A673 (cell line): ENCODE data around the gene PHF20. TPM values are rescaled to one million over a fixed set of nuclear protein-coding genes. Genes with fewer than 3 reads are reported as not detected.

ENCODE experiments used
- BruUV-seq: library from RNA; stranded (reverse); fragments of 400-500 nt; replicated peaks from 2 replicates; lab custom pipeline; 2021; lab: Mats Ljungman, UMichigan
- CTCF ChIA-PET: fragments of 300-600 bp; sonication (Branson Sonifier 250); formaldehyde crosslinking; loops from one replicate; lab custom pipeline; 2022; ENCODE audit warnings: antibody characterized with exemption; lab: Charles Lee
- POLR2A ChIA-PET: fragments of 300-600 bp; sonication (Branson Sonifier 250); formaldehyde crosslinking; loops from one replicate; lab custom pipeline; 2022; ENCODE audit warnings: antibody characterized with exemption; ENCODE audit not compliant: low non-redundant PET; lab: Charles Lee
- DNase-seq: peaks from one replicate; pipeline ENCODE4 v3.0.0-alpha.2; 2015; ENCODE audit warnings: low spot score
- H3K27ac ChIP-seq: fragments of 200-600 bp; sonication (generic); 2 replicates; pipeline ENCODE4 v1.5.1; 2016; ENCODE audit warnings: mixed run types, low read depth, mild to moderate bottlenecking, mixed read lengths, antibody characterized with exemption, low read length; ENCODE audit not compliant: poor library complexity, severe bottlenecking
- H3K27me3 ChIP-seq: fragments of 200-600 bp; sonication (generic); replicated peaks from 2 replicates; pipeline ENCODE4 v1.6.1; 2017; ENCODE audit warnings: mixed run types, low read depth, mild to moderate bottlenecking, mixed read lengths, antibody characterized with exemption, low read length; ENCODE audit not compliant: insufficient read depth, poor library complexity
- H3K36me3 ChIP-seq: fragments of 200-600 bp; sonication (generic); 2 replicates; pipeline ENCODE4 v1.6.1; 2016; ENCODE audit warnings: mixed run types, mild to moderate bottlenecking, mixed read lengths, antibody characterized with exemption, low read length; ENCODE audit not compliant: insufficient read depth, poor library complexity, severe bottlenecking
- H3K4me1 ChIP-seq: fragments of 200-600 bp; sonication (generic); 2 replicates; pipeline ENCODE4 v1.6.1; 2017; ENCODE audit warnings: mixed run types, mild to moderate bottlenecking, mixed read lengths, antibody characterized with exemption, low read length; ENCODE audit not compliant: insufficient read depth, poor library complexity, severe bottlenecking
- H3K4me3 ChIP-seq: fragments of 200-600 bp; sonication (generic); 2 replicates; pipeline ENCODE4 v1.5.1; 2016; ENCODE audit warnings: low read depth, mixed run types, mild to moderate bottlenecking, mixed read lengths, low read length; ENCODE audit not compliant: poor library complexity, severe bottlenecking
- H3K9me3 ChIP-seq: fragments of 200-600 bp; sonication (generic); 2 replicates; pipeline ENCODE4 v1.6.1; 2016; ENCODE audit warnings: mixed run types, low read depth, mild to moderate bottlenecking, mixed read lengths, antibody characterized with exemption, low read length; ENCODE audit not compliant: poor library complexity, severe bottlenecking
- EZH2 ChIP-seq: fragments of 200-600 bp; sonication (generic); IDR thresholded peaks from 2 replicates; pipeline ENCODE4 v1.6.1; 2017; ENCODE audit warnings: borderline replicate concordance, low read depth, mild to moderate bottlenecking, mixed read lengths, antibody characterized with exemption, low read length; ENCODE audit not compliant: poor library complexity, severe bottlenecking
- intact Hi-C: fragments of 100-400 bp; cut with micrococcal nuclease; formaldehyde crosslinking; loops from one replicate; pipeline ENCODE4 v1.10.0; 2022; ENCODE audit not compliant: unreplicated experiment
- total RNA-seq: library from RNA; stranded (reverse); gene quantifications from 2 replicates; pipeline ENCODE4 v1.2.3, GENCODE V29; 2021
- TF ChIP-seq, protein P1 (sequence below): fragments of 300-800, 200-600 bp; sonication (generic); conservative IDR thresholded peaks from 2 replicates; pipeline ENCODE4 v1.5.1; 2017; ENCODE audit warnings: low read depth, mild to moderate bottlenecking, antibody characterized with exemption, low read length, moderate library complexity, mixed read lengths

The PHF20 gene
- total RNA-seq, 1 experiment from 2014 or later, result 43.0 TPM

DNA sequence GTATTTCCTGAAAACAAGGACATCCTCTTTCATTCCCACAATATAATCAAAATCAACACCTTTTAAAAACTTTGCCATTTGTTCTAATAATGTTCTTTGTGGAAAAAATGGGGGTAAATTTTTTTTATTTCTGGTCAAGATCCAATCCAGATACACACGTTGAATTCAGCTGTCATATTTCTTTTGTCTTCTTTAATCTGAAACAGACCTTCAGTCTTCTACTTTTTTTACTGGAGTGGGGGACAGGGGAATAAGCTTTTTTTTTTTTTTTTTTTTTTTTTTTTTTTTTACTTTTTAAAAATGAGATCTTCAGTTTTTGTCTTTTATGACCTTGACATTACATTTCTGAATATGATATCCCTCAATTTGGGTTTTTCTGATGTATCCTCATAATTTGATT lies 113.4 kb downstream of the PHF20 start:
- POLR2A ChIA-PET, result no interaction called here
- TF ChIP-seq, protein P1, sequence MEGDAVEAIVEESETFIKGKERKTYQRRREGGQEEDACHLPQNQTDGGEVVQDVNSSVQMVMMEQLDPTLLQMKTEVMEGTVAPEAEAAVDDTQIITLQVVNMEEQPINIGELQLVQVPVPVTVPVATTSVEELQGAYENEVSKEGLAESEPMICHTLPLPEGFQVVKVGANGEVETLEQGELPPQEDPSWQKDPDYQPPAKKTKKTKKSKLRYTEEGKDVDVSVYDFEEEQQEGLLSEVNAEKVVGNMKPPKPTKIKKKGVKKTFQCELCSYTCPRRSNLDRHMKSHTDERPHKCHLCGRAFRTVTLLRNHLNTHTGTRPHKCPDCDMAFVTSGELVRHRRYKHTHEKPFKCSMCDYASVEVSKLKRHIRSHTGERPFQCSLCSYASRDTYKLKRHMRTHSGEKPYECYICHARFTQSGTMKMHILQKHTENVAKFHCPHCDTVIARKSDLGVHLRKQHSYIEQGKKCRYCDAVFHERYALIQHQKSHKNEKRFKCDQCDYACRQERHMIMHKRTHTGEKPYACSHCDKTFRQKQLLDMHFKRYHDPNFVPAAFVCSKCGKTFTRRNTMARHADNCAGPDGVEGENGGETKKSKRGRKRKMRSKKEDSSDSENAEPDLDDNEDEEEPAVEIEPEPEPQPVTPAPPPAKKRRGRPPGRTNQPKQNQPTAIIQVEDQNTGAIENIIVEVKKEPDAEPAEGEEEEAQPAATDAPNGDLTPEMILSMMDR, result no peak
- no peak for TF ChIP-seq EZH2
- H3K27ac ChIP-seq, result no peak overlapping the region
- no peaks in the 10 kb centered on the region for H3K9me3 ChIP-seq
- intact Hi-C loops, result no loop called here
- no peaks in the 10 kb centered on the region for H3K27me3 ChIP-seq
- no peak overlapping the region for H3K4me3 ChIP-seq
- no peaks in the 10 kb centered on the region for H3K4me1 ChIP-seq
- no TSS peak for BruUV-seq
- H3K36me3 ChIP-seq, result no peaks in the 10 kb centered on the region
- CTCF ChIA-PET, result interaction anchor here (0.7 kb wide), 1 partner anchor 25 kb away, joined by 3 read pairs; no protein-coding TSS in a partner anchor
- no peak for DNase-seq

DNA sequence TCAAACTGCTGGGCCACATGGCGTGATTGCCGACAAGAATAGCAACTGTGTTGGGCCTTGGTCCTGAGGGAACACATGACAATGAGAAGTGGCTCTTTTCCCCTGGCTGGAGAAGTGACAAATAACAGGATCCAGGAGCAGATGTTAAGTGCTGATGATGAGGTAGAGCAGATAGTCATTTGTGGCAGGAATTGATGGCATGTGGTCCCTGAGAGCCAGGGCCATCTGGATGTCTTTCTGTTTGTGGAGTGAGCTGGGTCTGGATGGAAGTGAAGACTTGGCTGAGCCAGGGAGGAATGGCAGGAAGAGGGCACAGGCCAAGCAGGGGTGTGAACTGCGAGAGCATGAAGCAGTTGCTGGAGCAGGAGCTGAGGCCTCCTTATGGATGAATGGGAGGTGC lies 114.7 kb downstream of the PHF20 start:
- no peaks in the 10 kb centered on the region for H3K36me3 ChIP-seq
- BruUV-seq, result no TSS peak
- intact Hi-C loops, result no loop called here
- DNase-seq, result no peak
- no peak overlapping the region for H3K27ac ChIP-seq
- TF ChIP-seq, protein P1, result no peak
- TF ChIP-seq EZH2, result no peak
- H3K4me3 ChIP-seq, result no peak overlapping the region
- POLR2A ChIA-PET, result no interaction called here
- no peaks in the 10 kb centered on the region for H3K9me3 ChIP-seq
- CTCF ChIA-PET, result no interaction called here
- H3K27me3 ChIP-seq, result no peaks in the 10 kb centered on the region
- no peaks in the 10 kb centered on the region for H3K4me1 ChIP-seq

DNA sequence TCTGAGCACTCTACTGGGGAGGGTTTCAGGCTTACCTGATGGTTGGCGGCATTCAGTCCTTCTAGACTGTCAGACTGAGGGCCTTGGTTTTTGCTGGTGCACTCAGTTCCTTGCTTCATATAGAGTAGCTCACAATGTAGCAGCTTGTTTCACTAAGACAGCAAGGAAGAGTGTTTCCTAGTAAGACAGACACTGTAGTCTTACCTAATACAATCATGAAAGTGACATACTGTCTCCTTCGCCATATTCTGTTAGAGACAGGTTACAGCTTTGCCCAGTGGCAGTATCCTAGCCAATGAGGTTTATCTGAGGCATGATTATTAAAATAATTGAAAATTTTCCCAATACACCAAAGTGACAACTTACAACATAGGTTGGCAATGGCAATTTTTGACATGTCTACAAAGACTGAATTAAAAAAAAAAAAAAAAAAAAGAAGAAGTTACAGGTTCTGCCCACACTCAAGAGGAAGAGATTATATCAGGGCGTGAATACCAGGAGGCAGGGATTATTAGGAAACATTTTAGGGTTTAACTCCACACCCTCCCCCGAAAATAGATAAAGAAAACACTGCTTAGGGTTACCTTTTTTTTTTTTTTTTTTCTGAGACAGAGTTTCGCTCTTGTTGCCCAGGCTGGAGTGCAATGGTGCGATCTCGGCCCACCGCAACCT lies 115.7 kb downstream of the PHF20 start:
- Histone ChIP-seq H3K36me3 (no peaks in the 10 kb centered on the region), H3K27ac (no peak overlapping the region), H3K4me1 (no peaks in the 10 kb centered on the region), H3K27me3 (no peaks in the 10 kb centered on the region), H3K4me3 (no peak overlapping the region), H3K9me3 (no peaks in the 10 kb centered on the region)
- ChIA-PET POLR2A (interaction anchor here (0.7 kb wide), 1 partner anchor 286 kb away, joined by 3 read pairs; no protein-coding TSS in a partner anchor), CTCF (interaction anchor here (0.7 kb wide), 1 partner anchor 359 kb away, joined by 9 read pairs; no protein-coding TSS in a partner anchor)
- no peak for DNase-seq
- BruUV-seq, result no TSS peak
- intact Hi-C loops, result no loop called here
- TF ChIP-seq EZH2, result no peak
- TF ChIP-seq, protein P1, result no peak
